ENCODE data around the gene MEIKIN.

DNA sequence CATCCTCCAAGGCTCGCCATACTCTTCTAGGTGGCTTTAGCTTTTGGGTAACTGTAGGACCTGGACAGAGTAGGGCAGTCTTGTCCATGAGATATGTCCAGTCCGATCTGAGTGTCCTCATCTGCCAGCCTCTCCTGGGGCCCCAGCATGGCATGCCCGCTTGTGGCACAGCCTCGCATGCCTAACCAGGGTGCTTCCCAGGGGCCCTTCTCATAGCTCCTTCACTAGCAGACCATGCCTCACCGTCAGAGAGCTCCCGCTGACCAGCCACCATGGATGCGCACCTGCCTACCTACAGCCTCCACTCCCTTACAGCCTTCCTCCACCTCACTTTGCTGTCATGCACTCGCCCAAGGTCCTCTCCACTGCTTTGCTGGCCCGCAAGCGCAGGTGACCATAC lies 88.1 kb downstream of the MEIKIN start:
- TF ChIP-seq, protein P1, sequence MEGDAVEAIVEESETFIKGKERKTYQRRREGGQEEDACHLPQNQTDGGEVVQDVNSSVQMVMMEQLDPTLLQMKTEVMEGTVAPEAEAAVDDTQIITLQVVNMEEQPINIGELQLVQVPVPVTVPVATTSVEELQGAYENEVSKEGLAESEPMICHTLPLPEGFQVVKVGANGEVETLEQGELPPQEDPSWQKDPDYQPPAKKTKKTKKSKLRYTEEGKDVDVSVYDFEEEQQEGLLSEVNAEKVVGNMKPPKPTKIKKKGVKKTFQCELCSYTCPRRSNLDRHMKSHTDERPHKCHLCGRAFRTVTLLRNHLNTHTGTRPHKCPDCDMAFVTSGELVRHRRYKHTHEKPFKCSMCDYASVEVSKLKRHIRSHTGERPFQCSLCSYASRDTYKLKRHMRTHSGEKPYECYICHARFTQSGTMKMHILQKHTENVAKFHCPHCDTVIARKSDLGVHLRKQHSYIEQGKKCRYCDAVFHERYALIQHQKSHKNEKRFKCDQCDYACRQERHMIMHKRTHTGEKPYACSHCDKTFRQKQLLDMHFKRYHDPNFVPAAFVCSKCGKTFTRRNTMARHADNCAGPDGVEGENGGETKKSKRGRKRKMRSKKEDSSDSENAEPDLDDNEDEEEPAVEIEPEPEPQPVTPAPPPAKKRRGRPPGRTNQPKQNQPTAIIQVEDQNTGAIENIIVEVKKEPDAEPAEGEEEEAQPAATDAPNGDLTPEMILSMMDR (IDR thresholded peaks at IDR 0.05) = no peak
- TF ChIP-seq POLR2AphosphoS5 (IDR thresholded peaks at IDR 0.05) = no peak
- TF ChIP-seq POLR2A (IDR thresholded peaks at IDR 0.05) = no peak
